GM18508 (cell line): ENCODE measurements around the gene HLA-E.
A peak's percentile ranks its signal among the peaks of the same experiment; 100 is the strongest.
"Not testable (repeated sequence)": the region's sequence is repeated elsewhere in the genome, so short reads cannot be mapped to it uniquely, and the experiment has no call there.

Source experiments
- ATAC-seq: cut with Tn5 transposase; IDR thresholded peaks from one replicate; pipeline ENCODE4 v1.9.1; 2021; ENCODE audit warnings: moderate number of reproducible peaks; ENCODE audit not compliant: insufficient read depth, unreplicated experiment

The HLA-E gene

GRCh38 chr6:30489081-30490025, at the start of gene HLA-E:
TSS of gene HLA-E (plus strand) at chr6:30489509. CDS start at chr6:30489532, 23 bp downstream.
- ATAC-seq: peak; percentile 64

GRCh38 chr6:30441171-30441570, 48.1 kb upstream of the HLA-E start:
- no peak for ATAC-seq

GRCh38 chr6:30443657-30444450, 45.5 kb upstream of the HLA-E start:
- no peak for ATAC-seq

DNA sequence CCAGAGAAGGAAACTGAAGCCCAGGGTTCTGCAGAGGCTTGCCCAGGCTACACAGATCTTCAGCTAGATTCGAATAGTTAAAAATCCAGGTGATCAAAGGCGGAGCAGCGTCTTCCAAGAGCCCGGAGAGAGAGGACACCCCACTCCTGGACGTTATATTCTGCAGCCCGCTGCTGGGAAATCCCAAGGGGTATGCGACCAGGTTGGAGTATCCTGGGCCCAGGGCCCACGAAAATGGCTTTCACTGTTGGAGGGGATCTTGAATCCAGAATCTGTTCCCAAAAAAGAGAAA, 44.9 kb upstream of the HLA-E start:
- ATAC-seq: no peak

- no peak for ATAC-seq
Measured at GRCh38 chr6:30446259-30446658, 43.0 kb upstream of the HLA-E start.

DNA sequence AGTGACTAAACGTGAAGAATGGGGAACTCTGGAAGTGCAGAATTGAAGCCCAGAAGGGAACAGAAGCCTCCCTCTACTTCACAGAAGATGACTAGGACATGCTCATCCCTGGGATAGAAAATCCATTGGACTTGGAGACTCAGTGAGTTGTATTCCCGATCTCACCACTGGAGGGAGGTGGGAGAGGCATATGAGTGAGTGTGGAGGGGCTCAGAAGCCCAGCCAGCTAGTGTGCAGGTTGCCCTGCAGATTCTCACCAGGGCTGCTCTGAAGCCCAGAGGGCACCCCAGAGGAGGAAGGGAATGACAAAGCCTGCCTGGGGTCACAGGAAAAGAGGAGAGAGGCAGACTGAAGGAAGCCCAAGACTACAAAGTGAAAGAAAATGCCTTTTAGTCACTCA, 42.1 kb upstream of the HLA-E start:
- ATAC-seq: no peak

GRCh38 chr6:30450548-30450908, 38.8 kb upstream of the HLA-E start:
- no peak for ATAC-seq

DNA sequence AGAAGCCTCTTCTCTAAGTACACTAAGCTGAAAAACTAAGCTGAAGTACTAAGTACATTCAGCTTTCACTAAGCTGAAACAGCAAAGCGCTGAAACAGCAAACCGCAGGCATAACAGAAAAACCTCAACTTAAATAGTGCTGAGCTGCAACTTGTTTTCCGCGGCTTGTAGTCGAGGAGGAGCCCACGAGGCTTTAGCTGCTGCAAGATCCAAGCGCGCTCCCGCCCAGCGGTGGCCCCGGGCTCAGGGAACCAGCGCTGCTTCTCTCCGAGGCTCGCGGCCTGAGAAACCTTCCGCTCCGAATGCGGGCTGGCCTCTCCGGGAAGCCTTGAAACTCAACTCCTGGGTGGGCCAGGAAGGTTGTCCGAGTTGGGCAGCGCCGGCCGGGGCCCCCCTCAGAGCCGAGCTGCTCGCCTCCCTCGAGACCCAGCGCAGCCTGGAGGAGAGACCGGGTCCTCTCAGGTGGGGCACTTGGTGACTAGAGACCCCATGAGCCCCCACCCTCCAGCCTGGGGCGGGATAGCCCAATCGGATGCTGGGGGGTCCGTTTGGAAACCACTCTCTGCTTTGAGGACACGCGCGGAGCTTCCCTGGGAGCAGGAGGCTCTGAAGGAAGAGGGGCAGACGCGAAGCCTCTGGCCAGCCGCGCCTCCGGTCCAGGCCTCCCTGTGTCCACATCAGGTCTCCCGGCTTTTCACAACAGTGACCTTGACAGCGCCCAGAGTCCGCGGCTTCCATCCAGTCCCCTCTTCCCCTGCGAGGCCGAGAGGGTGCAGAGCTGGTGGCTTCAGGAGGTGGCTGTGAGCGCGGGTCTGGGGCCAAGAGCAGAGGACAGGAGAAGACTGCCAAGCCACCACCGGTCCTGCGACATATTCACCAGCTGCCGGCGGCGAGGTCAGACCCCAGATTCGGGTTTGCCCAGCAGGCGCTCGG, 38.1 kb upstream of the HLA-E start:
- ATAC-seq: no peak

- no peak for ATAC-seq
Measured at GRCh38 chr6:30452736-30453507, 36.4 kb upstream of the HLA-E start.

GRCh38 chr6:30453508-30454116, 35.7 kb upstream of the HLA-E start:
- no peak for ATAC-seq

- no peak for ATAC-seq
Measured at GRCh38 chr6:30459145-30459544, 30.2 kb upstream of the HLA-E start.

- ATAC-seq: no peak
Measured at GRCh38 chr6:30461055-30461454, 28.3 kb upstream of the HLA-E start.

DNA sequence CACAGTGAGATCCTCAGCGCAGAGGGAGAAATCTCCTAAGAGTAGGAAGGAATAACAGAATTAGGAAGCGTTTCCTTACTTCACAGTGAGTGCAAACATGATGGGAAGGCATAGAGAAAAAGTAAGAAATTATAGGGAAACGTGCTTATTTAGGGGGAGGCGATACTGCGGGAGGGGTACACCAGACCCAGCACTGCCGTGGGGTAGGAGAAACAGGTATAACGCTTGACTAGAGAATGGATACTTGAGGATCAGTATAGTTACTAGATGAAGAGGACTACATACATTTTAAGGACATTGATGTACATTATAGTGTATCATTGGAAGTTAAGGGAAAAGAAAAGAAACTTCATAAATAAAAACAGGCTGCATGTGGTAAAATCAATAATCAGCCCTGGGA, 26.8 kb upstream of the HLA-E start:
- ATAC-seq: no peak

GRCh38 chr6:30463242-30463641, 26.1 kb upstream of the HLA-E start:
- ATAC-seq: no peak

- no peak for ATAC-seq
Measured at GRCh38 chr6:30463651-30464618, 25.4 kb upstream of the HLA-E start.

DNA sequence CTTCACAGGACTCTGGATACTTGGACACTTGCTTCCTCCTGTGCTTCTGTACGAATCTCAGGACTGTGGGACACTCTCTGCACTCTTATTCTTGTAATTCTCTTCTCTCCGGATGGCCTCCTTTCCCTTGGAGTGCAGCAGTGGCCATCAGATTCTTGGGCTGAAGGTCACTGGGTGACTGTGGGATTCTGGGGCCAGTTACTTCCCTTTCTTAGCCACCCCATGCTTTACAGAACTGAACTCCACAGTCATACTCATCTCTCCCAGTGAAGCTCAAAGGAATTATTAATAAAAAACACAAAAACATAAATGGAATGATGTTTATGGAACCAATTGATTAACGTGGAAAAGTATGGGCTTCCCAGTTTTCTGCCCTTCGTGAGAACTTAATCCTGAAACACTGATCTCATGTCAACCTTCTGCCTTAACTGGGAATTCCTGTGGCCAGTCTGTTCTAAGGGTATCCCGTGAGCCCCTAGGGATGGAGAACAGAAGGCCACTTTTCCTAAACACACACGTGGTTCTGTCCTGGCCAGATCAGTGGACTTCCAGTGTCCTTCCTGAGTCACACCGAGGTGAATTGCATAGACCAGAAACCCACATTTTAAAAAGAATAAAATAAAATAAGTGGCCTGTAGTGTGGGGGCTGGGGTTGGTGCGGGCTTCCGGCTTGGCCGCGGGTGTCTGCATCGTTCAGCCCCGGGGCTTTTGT, 23.6 kb upstream of the HLA-E start:
- no peak for ATAC-seq

GRCh38 chr6:30470968-30471367, 18.3 kb upstream of the HLA-E start:
- no peak for ATAC-seq

GRCh38 chr6:30475116-30475515, 14.2 kb upstream of the HLA-E start:
- not testable (repeated sequence) for ATAC-seq
